Measurements from ENCODE around the gene FOSL2. TPM values are rescaled to one million over a fixed set of nuclear protein-coding genes. Genes with fewer than 3 reads are reported as not detected.

The FOSL2 gene
- total RNA-seq (2021) (5.3 and 12.2 TPM in 2 replicates), Bru-seq, nascent RNA (percentile 57 among the genes with signal in this experiment), BruChase-seq, experiment 1, labeled RNA remaining after a 2-hour chase (percentile 64 among the genes with signal in this experiment), BruChase-seq, experiment 2, labeled RNA remaining after a 6-hour chase (percentile 52 among the genes with signal in this experiment)
- long read RNA-seq, full-length matches to known transcripts: 6 of 7 reads
- long read RNA-seq, partial matches to known transcripts: 0 of 7 reads
- long read RNA-seq, other reads (novel, unspliced or antisense): 1 of 7 reads

DNA sequence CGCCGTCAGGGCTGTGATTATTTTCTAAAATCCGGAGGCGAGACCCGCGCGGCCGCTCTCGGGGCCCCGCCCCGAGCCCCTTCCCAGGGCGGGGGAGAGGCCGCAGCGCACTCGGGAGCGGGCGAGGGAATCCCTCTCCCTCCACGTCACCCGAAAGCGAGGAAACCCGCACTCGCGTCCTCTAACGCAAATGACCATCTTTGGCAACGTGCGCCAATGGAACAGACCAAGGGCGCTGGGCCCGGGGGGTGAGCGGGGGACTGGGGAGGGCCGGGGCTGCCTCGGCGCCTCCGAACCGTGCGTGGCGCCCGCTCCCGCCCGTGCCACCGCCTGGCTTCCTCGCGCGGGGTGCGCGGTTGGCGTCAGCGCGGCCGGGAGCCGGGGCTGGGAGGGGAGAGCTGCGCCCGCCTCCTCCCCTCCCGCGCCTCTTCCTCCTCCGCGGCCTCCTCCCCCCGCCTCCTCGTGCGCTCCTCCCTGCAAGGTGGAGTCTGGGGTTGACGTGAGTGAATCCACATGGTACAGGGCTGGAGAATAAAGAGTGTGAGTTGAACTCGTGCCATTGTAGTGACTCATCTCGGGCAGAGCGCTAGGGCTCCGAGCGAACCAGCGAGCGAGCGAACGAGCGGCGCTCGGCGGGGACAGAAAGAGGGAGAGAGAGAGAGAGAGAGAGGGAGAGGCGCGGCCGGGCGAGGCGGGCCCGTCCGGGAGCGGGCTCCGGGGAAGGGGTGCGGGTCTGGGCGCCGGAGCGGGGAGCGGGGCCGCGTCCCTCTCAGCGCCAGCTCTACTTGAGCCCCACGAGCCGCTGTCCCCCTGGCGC lies at the start of gene FOSL2:
Gene FOSL2 (plus strand): TSS at position 562 of the 817 bp plus-strand sequence. CDS start 863 bp downstream, outside the sequence.
- ChIA-PET CTCF (interaction anchor here (0.7 kb wide), 1 partner anchor 799 kb away, joined by 6 read pairs; no protein-coding TSS in a partner anchor), POLR2A (ENCODE audit: low non-redundant PET) (no interaction called here)
- BruUV-seq (replicated peaks): no TSS peak
- TF ChIP-seq EZH2 (IDR thresholded peaks at IDR 0.05; ENCODE audit: borderline replicate concordance, low read depth, low read length, poor library complexity, severe bottlenecking): no peak
- TF ChIP-seq, protein P1, sequence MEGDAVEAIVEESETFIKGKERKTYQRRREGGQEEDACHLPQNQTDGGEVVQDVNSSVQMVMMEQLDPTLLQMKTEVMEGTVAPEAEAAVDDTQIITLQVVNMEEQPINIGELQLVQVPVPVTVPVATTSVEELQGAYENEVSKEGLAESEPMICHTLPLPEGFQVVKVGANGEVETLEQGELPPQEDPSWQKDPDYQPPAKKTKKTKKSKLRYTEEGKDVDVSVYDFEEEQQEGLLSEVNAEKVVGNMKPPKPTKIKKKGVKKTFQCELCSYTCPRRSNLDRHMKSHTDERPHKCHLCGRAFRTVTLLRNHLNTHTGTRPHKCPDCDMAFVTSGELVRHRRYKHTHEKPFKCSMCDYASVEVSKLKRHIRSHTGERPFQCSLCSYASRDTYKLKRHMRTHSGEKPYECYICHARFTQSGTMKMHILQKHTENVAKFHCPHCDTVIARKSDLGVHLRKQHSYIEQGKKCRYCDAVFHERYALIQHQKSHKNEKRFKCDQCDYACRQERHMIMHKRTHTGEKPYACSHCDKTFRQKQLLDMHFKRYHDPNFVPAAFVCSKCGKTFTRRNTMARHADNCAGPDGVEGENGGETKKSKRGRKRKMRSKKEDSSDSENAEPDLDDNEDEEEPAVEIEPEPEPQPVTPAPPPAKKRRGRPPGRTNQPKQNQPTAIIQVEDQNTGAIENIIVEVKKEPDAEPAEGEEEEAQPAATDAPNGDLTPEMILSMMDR (conservative IDR thresholded peaks at IDR 0.05; ENCODE audit: low read depth, low read length): no peak
- Histone ChIP-seq H3K9me3 (ENCODE audit: low read depth, low read length, poor library complexity, severe bottlenecking) (no peaks in the 10 kb centered on the region), H3K27me3 (replicated peaks; ENCODE audit: insufficient read depth, low read depth, low read length, poor library complexity) (no peaks in the 10 kb centered on the region), H3K4me1 (ENCODE audit: insufficient read depth, low read length, poor library complexity, severe bottlenecking) (peaks cover 23% of the 10 kb centered on the region), H3K4me3 (ENCODE audit: low read depth, low read length, poor library complexity, severe bottlenecking) (peak within 1 kb of the TSS; percentile 74), H3K36me3 (ENCODE audit: insufficient read depth, low read length, poor library complexity, severe bottlenecking) (no peaks in the 10 kb centered on the region), H3K27ac (ENCODE audit: low read depth, low read length, poor library complexity, severe bottlenecking) (peak within 1 kb of the TSS; percentile 89)
- intact Hi-C loops (cut with micrococcal nuclease; ENCODE audit: unreplicated experiment): loop anchor here (5.0 to 10.0 kb wide), 4 partner anchors 115 to 690 kb away; partner anchors contain the start of genes BABAM2 and RBKS
- peak; percentile 99 for DNase-seq (ENCODE audit: low spot score)

DNA sequence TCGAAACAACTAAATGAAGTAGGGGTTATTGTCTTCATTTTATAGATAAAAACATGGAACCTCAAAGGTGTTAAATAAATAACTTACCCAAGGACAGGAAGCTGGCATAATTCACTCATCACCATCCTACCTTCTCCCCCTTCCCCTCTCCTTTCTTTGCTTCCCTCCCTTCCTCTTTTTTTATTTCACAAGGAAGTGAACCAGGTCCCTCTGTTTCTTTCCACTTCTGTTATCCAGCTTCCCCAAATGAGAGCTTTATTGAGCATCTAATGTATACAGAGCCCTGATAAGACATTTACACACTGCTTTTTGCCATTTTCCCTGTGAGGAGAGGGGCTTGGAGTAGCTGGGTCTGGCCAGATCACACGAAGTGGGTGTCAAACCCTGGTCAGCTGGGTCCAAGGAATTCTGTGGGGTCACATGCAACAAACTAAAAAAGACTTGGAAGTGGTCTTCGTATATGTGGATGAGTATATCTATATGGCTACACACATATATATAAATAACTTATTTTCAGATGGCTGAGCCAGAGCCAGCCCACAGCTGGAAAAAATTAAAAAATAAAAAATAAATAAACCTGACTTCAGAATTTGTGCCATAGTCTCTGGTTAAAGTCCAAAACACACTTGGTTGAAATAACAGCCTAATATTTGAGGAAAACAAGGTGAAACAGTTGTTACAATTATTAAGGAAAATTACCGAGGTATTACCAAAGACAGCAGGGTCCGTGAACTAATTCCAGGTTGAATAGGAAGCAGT lies 49.3 kb upstream of the FOSL2 start:
- ChIA-PET CTCF (no interaction called here), POLR2A (ENCODE audit: low non-redundant PET) (no interaction called here)
- Histone ChIP-seq H3K9me3 (ENCODE audit: low read depth, low read length, poor library complexity, severe bottlenecking) (no peaks in the 10 kb centered on the region), H3K27ac (ENCODE audit: low read depth, low read length, poor library complexity, severe bottlenecking) (no peak overlapping the region), H3K36me3 (ENCODE audit: insufficient read depth, low read length, poor library complexity, severe bottlenecking) (no peaks in the 10 kb centered on the region), H3K4me3 (ENCODE audit: low read depth, low read length, poor library complexity, severe bottlenecking) (no peak overlapping the region), H3K4me1 (ENCODE audit: insufficient read depth, low read length, poor library complexity, severe bottlenecking) (peaks cover 6% of the 10 kb centered on the region), H3K27me3 (replicated peaks; ENCODE audit: insufficient read depth, low read depth, low read length, poor library complexity) (no peaks in the 10 kb centered on the region)
- intact Hi-C loops (cut with micrococcal nuclease; ENCODE audit: unreplicated experiment): no loop called here
- BruUV-seq (replicated peaks): no TSS peak
- TF ChIP-seq EZH2 (IDR thresholded peaks at IDR 0.05; ENCODE audit: borderline replicate concordance, low read depth, low read length, poor library complexity, severe bottlenecking): no peak
- TF ChIP-seq, protein P1 (conservative IDR thresholded peaks at IDR 0.05; ENCODE audit: low read depth, low read length): no peak
- DNase-seq (ENCODE audit: low spot score): no peak

DNA sequence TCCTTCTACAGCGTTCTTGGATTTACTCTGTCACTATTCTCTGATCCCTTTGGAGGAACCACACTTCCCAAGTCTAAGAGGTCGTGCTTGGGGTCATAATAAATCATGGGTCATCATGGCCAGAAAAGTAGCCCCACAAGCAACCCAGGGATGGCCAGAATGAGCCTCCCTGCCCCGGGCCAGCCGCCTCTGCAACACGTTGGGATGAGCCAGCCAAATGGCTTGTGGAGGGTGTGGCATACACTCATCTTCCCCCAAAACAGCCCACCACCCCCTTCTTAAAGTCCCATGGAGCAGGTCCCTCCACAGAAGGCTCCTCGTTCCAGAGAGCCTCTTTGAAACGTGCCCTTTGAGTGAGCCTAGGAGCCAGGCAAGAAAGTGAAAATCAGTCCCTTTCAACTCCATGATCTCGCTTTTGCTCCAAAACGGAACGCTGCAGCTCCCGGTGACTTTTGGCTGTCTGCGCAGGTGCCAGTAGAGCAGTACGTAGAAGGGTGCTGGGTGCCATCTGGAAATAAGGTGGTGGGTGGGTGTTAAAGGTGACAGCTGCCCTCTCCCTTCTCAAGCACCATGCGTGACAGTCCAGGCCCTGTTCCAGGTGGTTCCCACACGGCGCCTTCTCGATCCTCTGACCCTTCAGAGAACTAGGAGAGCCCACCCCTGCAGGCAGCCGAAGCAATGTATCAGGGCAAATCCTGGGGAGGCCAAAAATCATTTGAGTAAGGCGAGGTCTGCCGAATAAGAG lies 48.5 kb upstream of the FOSL2 start:
- intact Hi-C loops (cut with micrococcal nuclease; ENCODE audit: unreplicated experiment): no loop called here
- Histone ChIP-seq H3K27me3 (replicated peaks; ENCODE audit: insufficient read depth, low read depth, low read length, poor library complexity) (no peaks in the 10 kb centered on the region), H3K4me3 (ENCODE audit: low read depth, low read length, poor library complexity, severe bottlenecking) (no peak overlapping the region), H3K36me3 (ENCODE audit: insufficient read depth, low read length, poor library complexity, severe bottlenecking) (no peaks in the 10 kb centered on the region), H3K27ac (ENCODE audit: low read depth, low read length, poor library complexity, severe bottlenecking) (no peak overlapping the region), H3K4me1 (ENCODE audit: insufficient read depth, low read length, poor library complexity, severe bottlenecking) (peaks cover 6% of the 10 kb centered on the region), H3K9me3 (ENCODE audit: low read depth, low read length, poor library complexity, severe bottlenecking) (no peaks in the 10 kb centered on the region)
- POLR2A ChIA-PET (ENCODE audit: low non-redundant PET): no interaction called here
- no TSS peak for BruUV-seq (replicated peaks)
- DNase-seq (ENCODE audit: low spot score): no peak
- TF ChIP-seq, protein P1 (conservative IDR thresholded peaks at IDR 0.05; ENCODE audit: low read depth, low read length): no peak
- CTCF ChIA-PET: no interaction called here

All from A673 (cell line).